Suppressor macrophage treated with lipopolysaccharide for 1 hour (primary cell): ENCODE measurements around the gene PROZ.

Experiments
- DNase-seq, 3 donors: peaks; one replicate each; pipeline ENCODE4 v3.0.0-alpha.2; 2020 to 2022

The PROZ gene

GRCh38 chr13:113120300-113121182, 37.9 kb upstream of the PROZ start:
- DNase-seq = no peak

- no peak for DNase-seq
These were observed 37.1 kb upstream of the PROZ start for GRCh38 chr13:113121183-113121927.

- DNase-seq = no peak
These were observed 36.4 kb upstream of the PROZ start for GRCh38 chr13:113121928-113122471.

GRCh38 chr13:113122550-113123225, 35.8 kb upstream of the PROZ start, which contains the start of gene F10:
F10 (plus strand) TSS chr13:113122799; CDS start chr13:113122856, 57 bp downstream.
- DNase-seq = no peak

GRCh38 chr13:113123226-113124201, 34.9 kb upstream of the PROZ start:
- DNase-seq = peak in 2 of 3 donors; percentile 21

GRCh38 chr13:113124211-113124970, 34.1 kb upstream of the PROZ start:
- DNase-seq = no peak

GRCh38 chr13:113125506-113126264, 32.8 kb upstream of the PROZ start:
- no peak for DNase-seq

GRCh38 chr13:113126265-113127150, 31.9 kb upstream of the PROZ start:
- DNase-seq = no peak

GRCh38 chr13:113129480-113129879, 29.0 kb upstream of the PROZ start:
- no peak for DNase-seq

- peak in 1 of 3 donors; percentile 32 for DNase-seq
These were observed 28.3 kb upstream of the PROZ start for GRCh38 chr13:113129921-113130750.

GRCh38 chr13:113135281-113135760, 23.1 kb upstream of the PROZ start:
- DNase-seq = no peak

GRCh38 chr13:113137691-113138298, 20.7 kb upstream of the PROZ start:
- no peak for DNase-seq

- DNase-seq = peak in 2 of 3 donors; percentile 31 to 48
These were observed 19.5 kb upstream of the PROZ start for GRCh38 chr13:113138792-113139551.

- DNase-seq = no peak
These were observed 18.9 kb upstream of the PROZ start for GRCh38 chr13:113139577-113139976.

- no peak for DNase-seq
These were observed 17.5 kb upstream of the PROZ start for GRCh38 chr13:113140677-113141600.

- DNase-seq = no peak
These were observed 16.9 kb upstream of the PROZ start for GRCh38 chr13:113141601-113141970.
